Measurements from ENCODE around the gene NAT9.
A peak's percentile ranks its signal among the peaks of the same experiment; 100 is the strongest.

Gene NAT9

DNA sequence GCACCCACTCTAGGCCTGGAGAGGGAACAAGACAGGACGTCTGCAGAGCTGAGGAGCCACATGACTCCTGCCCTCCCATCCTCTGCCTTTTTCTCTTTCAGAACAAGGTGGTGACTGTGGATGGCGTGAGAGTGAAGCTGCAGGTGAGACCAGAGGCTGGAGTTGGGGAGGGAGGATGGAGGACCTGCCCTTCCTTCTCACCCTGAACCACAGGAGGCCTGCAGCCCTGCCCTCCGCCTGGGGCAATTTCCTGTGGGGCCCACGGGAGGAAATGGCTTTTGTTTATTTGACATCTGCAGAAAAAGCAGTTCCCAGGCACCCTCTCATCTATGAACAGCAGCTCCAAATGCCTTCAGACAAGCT is 34.0 kb downstream of the NAT9 start:
- DNase-seq, result peak; percentile 66

DNA sequence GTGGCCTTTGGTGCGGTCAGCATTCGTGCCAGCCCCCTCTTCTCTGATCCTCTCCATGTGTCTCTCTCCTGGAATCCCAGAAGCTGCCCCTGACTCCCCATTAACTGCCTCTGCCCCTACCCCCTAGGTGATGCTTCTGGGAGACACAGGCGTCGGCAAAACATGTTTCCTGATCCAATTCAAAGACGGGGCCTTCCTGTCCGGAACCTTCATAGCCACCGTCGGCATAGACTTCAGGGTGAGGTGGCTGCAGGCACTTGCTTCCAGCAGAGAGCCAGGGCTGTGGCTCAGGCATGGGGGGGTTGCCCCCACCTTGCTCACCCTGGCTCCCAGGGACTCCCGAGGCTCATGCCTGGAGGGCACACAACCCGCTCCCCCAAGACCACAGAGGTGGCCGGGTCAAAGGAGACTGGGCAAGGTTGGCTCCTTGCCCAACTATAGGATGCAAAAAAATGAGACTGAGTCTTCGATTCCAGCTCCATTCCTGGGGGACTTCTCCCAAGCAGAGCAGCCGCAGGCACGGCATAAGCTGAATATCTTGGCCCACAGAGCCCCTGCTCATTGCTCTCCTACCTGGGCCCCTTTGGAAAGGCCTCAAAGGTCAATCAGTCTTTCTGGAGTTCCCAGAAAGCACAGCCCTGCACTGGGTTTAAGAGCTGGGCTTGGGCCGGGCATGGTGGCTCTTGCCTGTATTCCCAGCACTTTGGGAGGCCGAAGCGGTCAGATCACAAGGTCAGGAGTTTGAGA is 35.3 kb downstream of the NAT9 start:
- no peak for DNase-seq

DNA sequence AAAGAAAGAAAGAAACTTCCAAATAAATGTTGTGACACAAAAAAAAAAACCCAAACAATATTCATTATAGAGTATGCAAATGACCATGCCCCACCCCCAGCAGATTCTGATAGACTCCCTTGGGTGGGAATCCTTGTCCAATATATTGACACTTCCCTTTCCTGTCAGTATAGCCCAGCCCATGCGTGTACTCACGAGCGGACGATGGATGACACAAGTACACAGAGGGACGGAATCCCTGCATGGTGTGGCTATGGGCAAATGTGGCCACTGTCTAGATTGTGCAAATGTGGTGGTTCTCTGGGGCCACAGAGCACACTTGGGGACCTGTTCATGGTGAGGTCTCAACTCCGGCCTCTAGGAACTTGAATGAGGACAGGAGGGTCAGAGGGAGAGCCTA is 36.0 kb downstream of the NAT9 start:
- DNase-seq, result no peak

DNA sequence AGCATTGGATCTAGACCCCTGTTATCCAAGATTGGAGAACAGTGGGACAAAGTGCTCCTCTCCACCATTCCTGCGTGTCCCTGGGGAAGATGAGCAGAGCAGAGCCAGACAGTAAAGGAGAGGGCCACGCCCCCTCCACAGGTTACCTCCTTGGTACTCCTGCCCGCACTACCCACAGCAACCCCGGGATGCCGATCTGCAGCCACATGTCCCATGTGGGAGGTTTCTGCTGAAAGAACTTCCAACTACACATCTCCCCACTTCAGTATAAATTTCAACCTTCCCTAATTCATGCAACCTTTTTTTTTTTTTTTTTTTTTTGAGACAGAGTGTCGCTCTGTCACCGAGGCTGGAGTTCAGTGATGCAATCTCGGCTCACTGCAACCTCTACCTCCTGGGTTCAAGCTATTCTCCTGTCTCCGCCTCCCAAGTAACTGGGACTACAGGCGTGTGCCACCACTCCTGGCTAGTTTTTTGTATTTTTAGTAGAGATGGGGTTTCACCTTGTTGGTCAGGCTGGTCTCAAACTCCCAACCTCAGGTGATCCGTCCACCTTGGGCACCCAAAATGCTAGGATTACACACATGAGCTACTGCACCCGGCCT is 36.8 kb downstream of the NAT9 start:
- DNase-seq, result no peak

DNA sequence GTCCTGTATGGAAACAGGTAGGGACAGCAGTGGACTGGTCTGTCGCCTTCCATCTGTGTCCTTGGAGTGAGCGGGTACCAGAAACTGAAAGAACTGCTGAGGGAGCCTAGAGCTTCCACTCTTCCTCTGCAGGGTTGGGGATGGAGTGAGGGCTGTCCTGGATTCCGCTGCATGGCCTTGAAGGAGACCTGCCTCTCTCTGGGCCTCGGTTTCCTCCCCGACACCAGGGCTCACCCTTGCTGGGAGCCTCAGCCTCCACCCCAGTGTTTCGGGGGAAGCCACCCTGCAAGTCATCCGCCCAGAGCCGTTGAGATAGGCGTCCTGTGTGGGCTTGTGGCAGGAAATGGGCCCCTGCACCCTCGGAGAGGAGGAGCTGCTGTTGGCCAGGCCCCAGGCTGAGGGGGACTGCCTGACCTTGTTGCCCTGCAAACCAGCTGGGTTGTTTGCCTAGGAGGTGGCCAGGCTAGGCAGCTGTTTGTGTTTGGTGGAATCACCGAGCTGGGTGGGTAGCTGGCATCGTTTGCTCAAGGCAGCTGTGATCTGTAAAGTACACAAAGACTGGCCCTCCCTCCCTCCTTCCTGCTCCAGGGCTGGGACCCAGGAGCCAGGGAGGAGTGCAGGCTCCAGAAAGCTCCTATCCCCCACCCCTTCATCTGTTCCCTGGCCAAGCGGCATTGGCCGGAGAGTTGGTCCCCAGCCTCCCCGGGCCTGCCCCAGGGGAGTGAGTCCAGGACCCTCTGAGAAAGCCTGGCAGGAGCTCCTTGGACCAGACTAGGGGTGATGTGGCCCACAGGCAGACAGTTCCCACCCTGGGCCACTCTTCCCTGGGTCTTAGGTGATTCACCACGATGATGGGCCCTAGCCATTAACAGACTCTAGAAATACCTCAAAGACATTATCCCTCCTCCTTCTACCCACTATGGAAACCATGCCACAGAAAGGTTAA is 37.8 kb downstream of the NAT9 start:
- peak; percentile 92 for DNase-seq

DNA sequence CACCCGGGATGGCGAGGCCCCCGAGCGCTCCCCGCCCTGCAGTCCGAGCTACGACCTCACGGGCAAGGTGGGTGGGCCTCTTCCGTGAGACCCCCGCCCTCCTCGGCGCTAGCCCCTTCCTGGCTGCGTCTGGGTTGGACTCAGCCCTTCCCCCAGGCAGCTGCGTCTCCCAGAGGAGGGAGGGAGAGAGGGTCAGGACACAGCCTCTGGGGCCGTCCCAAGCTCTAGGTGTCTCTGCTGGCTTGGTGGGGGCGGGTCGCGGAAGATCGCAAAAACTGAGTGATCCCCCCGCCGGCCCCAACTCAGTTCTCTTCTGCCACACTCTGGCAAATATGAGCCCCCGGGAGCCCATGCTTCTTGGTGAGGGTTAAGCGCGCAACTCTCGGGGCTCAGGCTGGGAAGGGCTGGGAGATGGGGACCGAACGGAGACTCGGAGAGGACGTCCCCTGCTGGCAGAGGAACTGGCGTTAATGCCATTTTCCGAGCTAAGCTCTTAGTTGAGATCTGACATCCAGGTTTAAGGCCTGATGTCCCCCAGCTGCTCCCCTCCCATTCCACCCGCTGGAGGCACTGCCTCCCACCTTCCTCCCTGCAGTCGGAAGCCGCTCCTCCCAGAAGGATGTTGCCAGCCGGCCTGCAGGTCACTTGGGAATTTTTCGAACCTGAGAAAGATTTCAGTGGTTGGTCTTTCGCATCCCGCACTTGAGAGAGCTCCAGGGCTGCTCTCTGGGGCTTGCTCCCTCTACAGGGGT is 38.7 kb downstream of the NAT9 start:
- DNase-seq, result peak; percentile 84

DNA sequence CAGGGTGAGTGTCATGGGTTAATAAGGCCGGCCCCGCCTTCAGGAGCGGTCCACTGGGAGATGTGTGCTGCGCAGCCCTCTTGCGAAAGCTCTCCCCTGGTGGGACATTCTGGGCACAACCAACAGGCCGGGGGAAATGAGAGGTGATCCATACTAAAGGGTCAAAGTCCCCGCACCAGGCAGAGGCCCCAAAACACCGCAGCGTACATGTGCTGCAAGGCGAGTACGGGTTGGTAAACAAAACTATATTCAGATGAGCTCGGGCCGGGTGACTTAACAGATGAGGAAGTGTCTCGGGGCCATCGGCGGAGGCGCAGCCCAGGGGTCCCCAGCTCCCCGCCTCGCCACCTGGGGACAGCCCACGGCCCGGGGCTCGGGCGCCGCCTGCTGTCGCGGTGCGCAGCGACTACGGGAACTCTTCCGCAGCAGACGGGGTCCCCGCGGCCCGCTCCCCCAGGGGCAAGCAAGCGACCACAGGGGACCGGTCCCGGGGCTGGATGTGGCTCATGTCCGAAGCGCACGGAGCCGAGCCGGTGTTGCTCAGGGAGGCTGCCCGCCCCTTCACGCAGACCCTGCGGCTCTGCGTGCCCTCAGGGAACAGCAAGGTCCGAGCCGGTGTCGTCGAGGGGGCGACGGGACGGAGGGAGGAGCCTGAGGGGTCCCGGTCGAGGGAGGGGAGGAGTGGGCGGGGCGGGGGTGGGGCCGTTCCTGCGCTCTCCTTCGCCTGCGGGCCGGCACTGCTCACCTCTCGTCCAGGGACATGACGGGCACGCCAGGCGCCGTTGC is 39.4 kb downstream of the NAT9 start, which contains the start of gene RAB37:
Gene RAB37 (plus strand): TSS at position 744 of the 786 bp plus-strand sequence. CDS start 17 bp downstream, at position 761.
- peak; percentile 81 for DNase-seq

DNA sequence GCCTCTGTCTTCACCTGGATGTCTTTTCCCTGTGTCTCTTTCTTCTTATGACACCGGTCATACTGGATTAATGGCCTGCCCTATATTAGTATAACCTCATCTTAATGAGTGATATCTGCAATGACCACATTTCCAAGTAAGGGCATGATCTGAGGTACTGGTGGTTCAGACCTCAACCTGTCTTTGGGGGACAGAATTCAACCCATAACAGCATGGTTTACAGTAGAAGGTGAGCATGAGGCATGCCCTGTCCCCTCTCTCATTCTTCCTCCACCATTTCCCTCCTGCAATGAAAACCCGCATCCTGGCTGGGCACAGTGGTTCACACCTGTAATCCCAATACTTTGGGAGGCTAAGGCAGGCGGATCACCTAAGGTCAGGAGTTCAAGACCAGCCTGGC is 41.9 kb downstream of the NAT9 start:
- no peak for DNase-seq

DNA sequence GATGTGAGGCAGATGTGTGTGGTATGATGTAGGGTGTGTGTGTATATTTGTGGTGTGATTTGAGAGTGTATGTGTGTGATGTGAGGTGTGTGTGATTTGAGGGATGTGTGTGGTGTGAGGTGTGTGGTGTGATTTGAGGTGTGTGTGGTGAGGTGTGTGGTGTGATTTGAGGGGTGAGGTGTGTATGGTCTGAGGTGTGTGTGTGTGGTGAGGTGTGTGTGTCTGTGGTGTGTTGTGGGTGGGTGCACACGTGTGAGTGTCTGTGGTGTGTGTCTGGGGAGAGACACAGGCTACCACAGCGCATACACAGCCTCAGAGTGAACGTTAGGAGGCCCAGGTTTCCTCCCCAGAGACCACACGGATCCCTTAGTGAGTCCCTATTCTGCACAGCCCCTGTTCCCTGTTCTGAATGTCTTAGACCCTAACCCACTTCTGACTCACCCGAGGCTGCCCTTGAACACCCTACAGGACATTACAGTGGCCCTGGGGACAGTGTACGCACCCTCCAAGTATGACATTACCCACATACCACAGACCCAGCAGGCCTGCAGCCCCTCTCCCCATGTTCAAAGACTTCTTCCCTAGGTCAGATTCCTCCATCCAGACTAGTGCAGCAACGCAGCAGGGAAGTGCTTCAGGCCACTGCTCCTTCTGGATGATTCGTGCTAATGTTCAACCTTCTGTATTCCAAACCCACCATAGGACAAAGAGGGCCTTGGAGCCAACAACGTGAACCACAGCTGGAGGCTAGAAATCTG is 42.6 kb downstream of the NAT9 start:
- DNase-seq, result no peak

DNA sequence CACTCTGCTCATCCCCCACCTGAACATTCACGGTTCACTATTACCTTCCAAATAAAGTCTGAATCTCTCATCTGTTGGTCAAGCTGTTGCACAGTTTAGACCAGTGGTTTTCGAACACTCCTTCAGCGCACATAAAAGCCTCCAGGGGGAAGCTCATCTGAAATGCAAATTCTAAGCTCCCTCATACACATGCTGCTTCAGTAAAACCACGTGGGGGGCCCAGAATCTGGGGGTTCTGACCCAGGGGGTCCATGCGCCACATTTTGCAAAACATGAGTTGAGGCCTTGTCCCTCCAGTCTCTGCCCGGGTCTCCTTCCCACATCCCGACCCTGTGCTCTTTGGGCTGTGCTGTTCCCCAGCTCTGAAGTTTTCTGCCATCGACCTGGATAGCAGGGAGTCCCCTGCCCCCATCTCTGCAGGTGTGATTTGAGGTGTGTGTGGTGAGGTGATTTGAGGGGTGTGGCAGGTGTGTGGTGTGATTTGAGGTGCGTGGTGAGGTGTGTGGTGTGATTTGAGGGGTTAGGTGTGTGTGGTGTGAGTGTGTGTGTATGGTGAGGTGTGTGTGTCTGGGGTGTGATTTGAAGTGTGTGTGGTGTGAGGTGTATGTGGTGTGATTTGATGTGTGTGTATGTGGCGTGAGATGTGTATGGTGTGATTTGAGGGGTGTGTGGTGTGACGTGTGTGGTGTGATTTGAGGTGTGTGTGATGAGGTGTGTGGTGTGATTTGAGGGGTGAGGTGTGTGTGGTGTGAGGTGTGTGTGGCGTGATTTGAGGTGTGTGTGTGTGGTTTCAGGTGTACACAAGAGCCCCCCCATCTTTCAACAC is 43.9 kb downstream of the NAT9 start:
- DNase-seq, result no peak

DNA sequence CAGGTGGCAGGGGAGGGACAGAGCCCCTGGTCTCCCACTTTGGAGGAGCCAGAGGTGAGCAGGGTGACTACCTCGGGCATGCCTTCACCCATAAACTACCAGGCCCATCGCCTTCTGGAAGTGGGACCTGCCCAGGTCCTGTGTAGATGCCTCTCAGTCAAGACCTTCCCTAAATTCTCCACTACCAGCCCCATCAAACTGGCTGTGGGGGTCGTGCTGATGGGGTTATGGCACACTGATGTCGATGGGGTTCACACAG is 44.9 kb downstream of the NAT9 start:
- no peak for DNase-seq

DNA sequence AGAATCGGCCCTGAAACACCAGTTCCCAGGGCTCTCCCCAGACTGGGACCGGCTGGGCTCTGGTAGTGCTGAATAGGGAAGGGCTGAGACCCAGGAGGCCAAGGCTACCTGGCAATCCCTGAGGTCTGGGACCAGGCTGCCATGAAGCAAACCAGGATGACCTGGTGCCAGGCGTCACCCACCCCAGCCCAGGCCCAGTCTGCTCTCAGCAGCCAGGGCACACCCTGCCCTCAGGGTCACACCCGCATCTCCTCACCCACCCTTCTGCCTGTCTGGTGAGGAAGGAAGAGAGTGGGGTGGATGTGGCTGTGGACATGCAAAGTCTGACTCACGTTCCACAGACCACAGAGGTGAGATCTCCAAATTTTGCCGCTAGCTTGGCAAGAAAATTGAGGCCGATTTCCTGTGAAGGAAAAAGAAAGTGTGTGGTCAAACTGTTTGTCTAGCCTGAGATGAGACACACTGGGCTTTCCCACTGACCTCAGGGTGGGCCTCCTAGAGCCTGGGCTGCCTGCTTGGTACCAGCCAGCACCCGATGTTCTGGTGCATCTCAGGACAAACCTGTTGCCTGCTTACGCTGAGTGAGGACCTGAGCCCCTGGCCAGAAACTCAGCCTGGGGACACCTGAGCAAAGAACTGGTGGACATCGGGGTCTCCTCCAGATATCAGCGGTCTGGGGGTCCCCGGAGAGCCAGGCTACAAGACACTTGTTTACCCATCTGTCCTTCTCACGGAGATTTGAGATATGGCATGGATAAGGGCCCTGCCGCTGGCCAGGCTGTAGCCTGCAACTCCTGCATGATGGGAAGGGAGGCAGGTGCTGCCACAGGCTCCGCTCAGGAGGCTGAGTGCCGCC is 45.4 kb downstream of the NAT9 start:
- no peak for DNase-seq

DNA sequence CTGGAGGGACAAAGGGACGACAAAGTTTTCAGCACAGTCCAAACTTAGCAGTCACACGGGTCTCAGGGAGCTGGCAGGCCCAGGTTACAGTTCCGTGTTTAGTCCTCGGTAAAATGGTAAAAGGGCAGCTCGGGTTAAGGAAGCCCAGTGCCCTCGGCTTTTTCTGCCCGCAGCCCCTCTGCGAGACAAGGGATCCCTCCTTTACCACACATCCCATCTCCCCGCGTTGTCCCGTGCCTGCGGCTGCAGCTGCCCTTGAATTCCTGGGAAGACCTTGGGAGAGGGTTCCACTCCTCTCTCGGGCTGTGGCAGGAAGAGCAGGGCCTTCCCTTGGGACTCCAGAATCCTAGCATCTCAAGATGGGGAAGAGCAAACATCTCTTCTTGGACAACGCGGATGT is 46.3 kb downstream of the NAT9 start:
- DNase-seq, result no peak

DNA sequence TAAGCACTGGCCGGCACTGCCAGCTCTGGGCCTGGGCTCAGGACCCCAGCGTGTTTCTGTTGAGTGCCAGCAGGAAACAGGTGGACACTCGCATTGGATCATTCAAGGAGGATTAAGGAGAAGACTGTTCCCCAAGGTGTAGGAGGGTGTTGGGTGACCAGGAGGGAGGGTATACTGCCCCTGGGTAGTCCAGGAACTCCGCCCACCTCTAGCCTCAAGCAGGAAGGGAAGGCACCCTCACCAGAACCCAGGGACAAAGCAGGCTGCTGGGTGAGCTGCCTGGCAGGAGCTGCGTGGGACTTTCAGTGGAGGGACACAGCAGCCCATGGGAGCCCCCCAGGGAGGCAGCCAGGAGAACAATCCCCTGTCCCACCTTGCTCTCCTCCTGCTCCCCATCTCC is 46.8 kb downstream of the NAT9 start:
- no peak for DNase-seq

DNA sequence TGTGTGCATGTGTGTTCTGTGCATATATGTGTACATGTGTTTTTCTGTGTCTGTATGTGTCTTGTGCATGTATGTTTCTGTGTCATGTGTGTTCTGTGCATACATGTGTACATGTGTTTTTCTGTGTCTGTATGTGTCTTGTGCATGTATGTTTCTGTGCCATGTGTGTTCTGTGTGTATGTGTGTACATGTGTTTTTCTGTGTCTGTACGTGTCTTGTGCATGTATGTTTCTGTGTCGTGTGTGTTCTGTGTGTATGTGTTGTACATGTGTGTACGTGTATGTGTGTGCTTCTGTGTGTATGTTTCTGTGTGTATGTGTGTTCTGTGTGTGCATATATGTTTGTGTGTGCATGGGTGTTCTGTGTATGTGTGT is 47.5 kb downstream of the NAT9 start:
- no peak for DNase-seq

DNA sequence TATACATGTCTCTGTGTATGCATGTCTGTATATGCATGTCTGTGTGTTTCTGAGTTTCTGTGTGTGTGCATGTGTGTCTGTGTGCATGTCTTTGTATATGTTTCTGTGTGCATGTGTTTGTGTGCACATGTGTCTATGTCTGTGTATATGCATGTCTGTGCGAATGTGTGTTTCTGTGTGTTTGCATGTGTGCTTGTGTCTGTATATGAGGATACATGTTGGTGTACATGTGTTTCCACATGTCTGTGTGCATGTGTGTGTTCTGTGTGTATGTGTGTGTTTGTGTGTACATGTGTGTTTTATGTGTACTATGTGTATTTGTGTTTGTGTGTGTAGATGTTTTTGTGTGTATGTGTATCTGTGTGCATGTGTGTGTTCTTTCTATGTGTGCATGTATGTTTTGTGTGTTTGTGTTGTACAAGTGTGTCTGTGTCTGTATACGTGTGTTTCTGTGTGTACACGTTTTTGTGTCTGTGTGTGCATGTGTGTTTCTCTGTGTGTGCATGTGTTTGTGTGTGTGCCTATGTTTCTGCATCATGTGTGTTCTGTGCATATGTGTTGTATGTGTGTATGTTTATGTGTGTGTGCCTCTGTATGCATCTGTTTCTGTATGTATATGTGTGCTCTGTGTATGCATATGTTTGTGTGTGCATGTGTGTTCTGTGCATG is 48.0 kb downstream of the NAT9 start:
- no peak for DNase-seq

DNA sequence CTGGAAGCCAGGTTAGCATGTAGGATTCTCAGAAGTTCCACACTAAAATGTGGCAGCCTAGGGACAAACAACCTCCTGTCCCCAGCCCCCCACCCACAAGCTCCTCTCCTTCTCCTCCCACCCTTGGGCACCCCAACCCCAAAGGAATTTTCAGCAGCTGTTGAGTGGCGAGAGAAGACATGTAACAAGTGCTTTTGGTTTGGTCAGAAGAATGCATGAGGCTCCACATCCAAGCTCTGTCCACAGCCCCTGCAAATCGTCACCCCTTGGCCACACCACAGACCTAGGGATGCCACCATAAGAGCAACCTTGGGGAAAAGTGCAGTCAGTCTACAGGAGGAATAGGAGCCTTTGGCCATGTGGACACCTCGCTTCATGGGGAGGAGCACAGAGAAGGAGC is 51.0 kb downstream of the NAT9 start:
- DNase-seq, result no peak

DNA sequence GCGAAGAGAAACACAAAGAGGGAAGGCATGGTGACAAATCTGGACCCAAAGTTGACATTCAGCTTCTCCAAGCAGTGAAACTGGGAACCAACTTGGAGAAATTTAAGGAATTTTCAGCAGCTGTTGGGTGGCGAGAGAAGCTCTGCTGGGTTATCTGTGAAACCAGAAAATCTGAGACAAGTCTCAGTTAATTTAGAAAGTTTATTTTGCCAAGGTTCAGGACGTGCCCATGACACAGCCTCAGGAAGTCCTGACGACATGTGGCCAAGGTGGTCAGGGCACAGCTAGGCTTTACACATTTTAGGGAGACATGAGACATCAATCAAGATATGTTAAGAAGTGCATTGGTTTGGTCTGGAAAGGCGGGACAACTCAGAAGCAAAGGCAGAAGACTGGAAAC is 52.3 kb downstream of the NAT9 start:
- no peak for DNase-seq

DNA sequence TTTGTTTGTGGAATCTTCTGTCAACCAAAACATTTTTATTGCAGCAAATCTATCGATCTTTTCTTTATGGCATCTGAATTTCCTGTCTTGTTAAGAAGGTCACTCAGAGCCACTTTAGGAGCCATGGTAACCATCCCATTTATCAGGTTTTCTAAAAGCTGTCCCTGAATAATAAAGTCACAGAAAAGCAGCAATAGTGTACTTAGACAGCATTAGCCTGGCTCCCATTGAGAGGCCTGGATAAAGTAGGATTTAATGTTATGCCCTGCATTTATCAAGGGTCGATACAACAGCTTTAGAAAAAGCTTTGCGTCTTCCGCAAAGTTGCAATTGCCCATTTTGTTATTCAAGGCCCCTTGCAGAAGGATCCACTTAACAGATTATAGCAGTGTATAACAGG is 53.4 kb downstream of the NAT9 start:
- DNase-seq, result no peak
